Dedifferentiated amniotic fluid mesenchymal stem cell (primary cell): ENCODE results near the gene SSX4.
"Not testable (repeated sequence)": the region's sequence is repeated elsewhere in the genome, so short reads cannot be mapped to it uniquely, and the experiment has no call there.

Experiments
- DNase-seq: peaks from one replicate; pipeline ENCODE4 v3.0.0-alpha.2; 2016; ENCODE audit errors: extremely low spot score

The SSX4 gene, protein sequence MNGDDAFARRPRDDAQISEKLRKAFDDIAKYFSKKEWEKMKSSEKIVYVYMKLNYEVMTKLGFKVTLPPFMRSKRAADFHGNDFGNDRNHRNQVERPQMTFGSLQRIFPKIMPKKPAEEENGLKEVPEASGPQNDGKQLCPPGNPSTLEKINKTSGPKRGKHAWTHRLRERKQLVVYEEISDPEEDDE

DNA sequence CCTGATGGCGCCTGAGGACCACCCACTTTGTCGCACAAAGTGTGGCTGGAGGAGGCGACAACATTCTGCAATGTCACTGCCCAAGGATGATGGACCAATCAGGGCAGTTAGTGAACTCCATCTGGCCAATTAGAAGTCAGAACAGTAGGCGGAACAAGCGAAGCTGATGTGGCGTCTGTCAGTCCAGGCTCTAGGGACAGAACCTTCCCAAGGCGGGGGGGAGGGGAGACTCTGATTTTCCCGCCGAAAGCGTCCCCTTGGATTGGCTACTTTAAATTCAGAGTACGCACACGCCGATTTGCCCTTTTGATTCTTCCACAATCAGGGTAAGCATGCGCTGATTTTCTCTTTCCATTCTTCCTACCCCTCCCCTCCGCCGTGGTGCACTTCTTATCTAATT is at the start of gene SSX4:
Gene SSX4, plus strand, starts transcription at position 301 of the 400 bp plus-strand sequence. CDS start 515 bp downstream, outside the sequence.
- not testable (repeated sequence) for DNase-seq

DNA sequence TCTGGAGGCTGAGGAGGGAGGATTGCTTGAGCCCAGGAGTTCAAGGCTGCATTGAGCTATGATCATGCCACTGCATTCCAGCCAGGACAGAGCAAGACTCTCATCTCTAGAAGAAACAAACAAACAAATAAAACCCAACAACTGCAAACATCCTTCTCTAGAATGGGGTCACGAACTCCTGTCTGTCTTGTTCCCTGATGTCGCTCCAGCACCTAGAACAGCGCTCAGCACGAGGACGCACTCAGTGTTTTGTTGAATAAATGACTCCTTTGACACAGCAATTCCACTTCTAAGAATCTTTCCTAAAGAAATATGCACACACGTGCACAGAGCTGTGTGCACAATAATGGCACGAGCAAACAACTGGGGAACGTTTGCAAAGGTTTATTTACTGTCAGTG is 37.3 kb upstream of the SSX4 start:
- not testable (repeated sequence) for DNase-seq

DNA sequence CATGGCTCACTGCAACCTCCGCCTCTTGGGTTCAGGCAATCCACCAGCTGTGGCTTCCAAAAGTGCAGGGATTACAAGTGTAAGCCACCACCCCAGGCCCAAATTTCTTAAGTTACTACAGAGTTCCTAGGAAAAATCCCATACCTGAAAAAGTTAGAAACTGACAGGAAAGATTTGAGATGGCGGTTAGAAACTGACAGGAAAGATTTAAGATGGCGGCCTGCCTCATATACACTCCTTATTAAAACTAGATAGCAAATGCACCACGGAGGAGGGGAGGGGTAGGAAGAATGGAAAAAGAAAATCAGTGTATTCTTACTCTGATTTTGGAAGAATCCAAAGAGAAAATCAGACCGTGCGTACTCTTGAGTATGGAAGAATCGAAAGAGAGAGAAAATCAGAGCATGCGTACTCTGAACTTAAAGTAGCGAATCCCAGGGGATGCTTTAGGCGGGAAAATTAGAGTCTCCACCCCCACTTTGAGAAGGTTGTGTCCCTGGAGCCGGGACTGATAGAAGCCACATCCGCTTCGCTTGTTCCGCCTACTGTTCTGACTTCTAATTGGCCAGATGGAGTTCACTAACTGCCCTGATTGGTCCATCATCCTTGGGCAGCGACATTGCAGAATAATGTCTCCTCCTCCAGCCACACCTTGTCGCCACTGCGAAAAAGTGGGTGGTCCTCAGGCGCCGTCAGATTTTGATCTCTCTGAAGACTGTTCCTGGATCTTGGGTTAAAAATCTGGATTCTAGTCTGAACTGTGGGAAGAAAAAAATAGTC is 26.8 kb upstream of the SSX4 start, which contains the start of gene SSX3:
Gene SSX3, minus strand, starts transcription at position 389 of the 780 bp plus-strand sequence. CDS start 1,454 bp downstream, outside the sequence.
- DNase-seq = not testable (repeated sequence)

DNA sequence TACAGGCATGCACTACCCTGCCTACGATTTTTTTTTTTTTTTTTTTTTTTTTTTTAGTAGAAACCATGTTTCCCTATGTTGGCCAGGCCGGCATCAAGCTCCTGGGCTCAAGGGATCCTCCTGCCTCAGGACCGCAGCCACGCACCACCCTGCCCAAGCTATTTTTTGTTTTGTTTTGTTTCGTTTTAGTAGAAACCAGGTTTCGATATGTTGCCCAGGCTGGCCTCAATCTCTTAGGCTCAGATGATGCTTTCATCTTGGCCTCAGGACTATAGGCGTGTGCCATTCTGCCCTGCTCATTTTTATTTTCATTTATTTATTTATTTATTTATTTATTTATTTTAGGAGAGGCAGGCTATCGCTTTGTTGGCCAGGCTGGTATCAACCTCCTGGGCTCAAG is 25.7 kb upstream of the SSX4 start:
- no peak for DNase-seq

DNA sequence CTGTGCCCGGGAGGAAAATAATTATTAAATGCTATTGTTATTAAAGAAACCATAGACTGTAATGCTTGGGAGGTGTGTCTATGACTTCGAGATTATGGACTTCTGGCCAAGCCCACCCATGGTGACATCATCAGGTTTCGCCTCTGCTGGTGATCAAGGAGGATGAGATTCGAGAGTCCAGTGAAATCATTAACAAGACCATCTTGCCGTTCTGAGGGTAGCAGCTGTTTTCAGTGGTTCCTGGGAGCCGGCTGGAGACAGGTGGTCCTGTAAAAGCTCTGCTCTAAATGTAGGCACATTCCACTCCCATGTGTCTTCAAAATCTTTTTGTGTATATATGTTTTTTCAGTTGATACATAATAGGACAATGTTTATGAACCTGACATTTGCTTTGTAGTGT is 24.1 kb upstream of the SSX4 start:
- DNase-seq = not testable (repeated sequence)

DNA sequence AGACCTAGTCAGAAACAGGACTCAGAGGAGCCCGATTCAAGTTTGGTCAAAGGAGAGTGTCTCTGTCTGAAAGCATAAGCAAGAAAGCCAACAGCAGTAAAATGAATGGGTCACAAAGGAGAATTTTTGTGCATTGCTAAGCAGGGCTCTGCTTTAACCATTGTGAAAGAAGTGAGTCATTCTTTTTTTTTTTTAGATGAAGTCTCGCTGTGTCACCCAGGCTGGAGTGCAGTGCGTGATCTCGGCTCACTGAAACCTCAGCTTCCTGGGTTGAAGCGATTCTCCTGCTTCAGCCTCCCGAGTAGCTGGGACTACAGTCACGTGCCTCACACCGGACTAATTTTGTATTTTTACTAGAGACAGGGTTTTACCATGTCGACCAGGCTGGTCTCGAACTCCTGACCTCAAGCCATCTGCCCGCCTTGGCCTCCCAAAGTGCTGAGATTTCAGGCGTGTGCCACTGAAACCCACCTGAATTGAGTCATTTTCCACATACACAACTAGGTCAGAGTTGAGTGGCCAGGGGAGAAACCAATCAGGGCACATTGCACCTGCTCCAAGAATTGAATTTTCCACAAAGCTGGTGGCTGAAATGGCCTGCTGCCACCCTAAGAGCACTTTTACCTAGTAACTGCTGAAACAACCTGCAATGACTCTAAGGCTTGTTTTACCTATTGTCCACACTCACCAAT is 15.5 kb upstream of the SSX4 start:
- not testable (repeated sequence) for DNase-seq

DNA sequence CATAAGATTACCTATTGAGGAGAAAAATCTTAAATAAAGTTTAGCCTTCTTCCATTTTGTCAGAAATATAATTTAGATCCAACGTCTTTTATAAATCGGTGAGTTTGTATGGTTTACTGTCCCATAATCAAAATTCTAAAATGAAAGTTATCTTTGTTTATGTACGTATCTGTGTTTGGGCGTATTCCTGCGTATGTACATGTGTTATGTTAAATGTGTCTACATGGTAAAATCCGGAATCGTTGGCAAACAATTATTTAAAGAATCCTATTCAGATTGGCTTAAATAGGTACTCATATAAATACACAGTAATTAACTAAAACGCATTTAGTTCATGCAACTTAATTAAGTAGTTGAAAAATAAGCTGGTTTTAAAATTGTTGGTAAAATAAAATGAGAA is 12.9 kb upstream of the SSX4 start:
- DNase-seq = not testable (repeated sequence)

DNA sequence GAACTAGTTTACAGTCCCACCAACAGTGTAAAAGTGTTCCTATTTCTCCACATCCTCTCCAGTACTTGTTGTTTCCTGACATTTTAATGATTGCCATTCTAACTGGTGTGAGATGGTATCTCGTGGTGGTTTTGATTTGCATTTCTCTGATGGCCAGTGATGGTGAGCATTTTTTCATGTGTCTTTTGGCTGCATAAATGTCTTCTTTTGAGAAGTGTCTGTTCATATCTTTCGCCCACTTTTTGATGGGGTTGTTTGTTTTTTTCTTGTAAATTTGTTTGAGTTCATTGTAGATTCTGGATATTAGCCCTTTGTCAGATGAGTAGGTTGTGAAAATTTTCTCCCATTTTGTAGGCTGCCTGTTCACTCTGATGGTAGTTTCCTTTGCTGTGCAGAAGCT is 13.6 kb downstream of the SSX4 start:
- DNase-seq = not testable (repeated sequence)

DNA sequence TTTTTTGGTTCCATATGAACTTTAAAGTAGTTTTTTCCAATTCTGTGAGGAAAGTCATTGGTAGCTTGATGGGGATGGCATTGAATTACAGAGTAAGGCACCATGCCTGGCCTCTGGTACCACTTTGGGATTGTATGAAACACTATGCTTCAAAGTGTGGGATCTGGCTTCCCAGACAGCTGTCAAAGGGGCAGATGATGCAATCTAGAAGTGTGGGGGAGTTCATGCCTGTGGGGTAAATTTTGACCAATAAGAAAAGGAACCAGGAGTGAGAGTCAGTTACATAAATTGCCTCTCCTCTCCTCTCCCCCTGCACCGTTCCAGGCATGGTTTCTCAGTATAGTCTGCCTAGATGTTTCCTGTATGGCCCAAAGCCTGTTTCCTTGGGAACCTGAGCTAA is 14.5 kb downstream of the SSX4 start:
- peak; percentile 1 for DNase-seq

DNA sequence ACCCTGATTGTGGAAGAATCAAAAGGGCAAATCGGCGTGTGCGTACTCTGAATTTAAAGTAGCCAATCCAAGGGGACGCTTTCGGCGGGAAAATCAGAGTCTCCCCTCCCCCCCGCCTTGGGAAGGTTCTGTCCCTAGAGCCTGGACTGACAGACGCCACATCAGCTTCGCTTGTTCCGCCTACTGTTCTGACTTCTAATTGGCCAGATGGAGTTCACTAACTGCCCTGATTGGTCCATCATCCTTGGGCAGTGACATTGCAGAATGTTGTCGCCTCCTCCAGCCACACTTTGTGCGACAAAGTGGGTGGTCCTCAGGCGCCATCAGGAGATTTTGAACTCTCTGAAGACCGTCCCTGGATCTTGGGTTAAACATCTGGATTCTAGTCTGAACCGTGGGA is 28.5 kb downstream of the SSX4 start, which contains the start of gene SSX4B:
Gene SSX4B, minus strand, starts transcription at position 101 of the 400 bp plus-strand sequence. CDS start 588 bp downstream, outside the sequence.
- not testable (repeated sequence) for DNase-seq

DNA sequence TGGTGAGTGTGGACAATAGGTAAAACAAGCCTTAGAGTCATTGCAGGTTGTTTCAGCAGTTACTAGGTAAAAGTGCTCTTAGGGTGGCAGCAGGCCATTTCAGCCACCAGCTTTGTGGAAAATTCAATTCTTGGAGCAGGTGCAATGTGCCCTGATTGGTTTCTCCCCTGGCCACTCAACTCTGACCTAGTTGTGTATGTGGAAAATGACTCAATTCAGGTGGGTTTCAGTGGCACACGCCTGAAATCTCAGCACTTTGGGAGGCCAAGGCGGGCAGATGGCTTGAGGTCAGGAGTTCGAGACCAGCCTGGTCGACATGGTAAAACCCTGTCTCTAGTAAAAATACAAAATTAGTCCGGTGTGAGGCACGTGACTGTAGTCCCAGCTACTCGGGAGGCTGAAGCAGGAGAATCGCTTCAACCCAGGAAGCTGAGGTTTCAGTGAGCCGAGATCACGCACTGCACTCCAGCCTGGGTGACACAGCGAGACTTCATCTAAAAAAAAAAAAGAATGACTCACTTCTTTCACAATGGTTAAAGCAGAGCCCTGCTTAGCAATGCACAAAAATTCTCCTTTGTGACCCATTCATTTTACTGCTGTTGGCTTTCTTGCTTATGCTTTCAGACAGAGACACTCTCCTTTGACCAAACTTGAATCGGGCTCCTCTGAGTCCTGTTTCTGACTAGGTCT is 43.8 kb downstream of the SSX4 start:
- not testable (repeated sequence) for DNase-seq

DNA sequence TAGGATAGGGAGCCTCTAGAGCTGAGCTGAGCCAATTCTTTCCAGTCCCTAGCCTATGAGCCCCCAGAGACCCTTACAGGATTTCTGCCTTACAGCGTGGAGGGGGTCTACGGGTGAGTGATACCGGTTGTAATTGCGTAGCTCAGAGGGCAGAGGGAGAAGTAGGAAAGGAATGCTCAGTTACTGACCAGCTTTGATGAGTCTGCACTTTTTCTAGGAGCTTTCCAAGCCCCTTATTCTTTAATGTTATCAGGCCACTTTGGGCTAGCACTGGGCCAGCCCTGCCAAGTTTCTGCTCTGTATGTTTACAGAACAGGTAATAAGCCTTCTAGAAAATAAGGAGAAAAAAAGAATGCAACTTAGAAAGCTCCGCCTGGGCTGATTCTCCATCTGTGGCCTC is 46.3 kb downstream of the SSX4 start:
- not testable (repeated sequence) for DNase-seq

DNA sequence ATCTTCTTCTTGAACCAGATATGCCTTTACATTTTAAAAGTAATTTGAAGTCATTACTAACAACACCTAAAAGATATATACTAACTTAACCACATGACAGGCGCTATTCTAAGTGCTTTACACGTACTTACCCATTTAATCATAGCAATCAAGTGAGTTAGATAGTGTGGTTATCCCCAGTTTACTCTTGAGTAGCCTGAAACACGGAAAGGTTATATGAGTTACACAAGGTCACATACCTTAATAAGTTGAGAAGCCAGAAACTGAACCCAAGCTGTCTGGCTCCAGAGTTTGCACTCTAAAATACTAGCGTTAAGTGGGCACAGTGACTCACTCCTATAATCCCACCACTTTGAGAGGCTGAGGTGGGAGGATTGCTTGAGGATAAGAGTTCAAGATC is 46.8 kb downstream of the SSX4 start:
- not testable (repeated sequence) for DNase-seq

DNA sequence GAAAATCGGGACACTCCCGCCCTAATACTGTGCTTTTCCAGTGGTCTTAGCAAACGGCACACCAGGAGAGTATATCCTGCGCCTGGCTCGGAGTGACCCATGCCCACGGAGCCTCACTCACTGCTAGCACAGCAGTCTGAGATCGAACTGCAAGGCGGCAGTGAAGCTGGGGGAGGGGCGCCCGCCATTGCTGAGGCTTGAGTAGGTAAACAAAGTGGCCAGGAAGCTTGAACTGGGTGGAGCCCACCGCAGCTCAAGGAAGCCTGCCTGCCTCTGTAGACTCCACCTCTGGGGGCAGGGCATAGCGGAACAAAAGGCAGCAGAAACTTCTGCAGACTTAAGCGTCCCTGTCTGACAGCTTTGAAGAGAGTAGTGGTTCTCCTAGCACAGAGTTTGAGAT is 50.4 kb downstream of the SSX4 start:
- not testable (repeated sequence) for DNase-seq
